ENCODE data around the gene RNF220.

Gene RNF220

GRCh38 chr1:44591381-44591780 is 186.3 kb downstream of the RNF220 start:
- DNase-seq = no peak

GRCh38 chr1:44592208-44593145 is 187.4 kb downstream of the RNF220 start:
- no peak for DNase-seq

- no peak for DNase-seq
Observed at GRCh38 chr1:44594353-44594752, 189.3 kb downstream of the RNF220 start.

- DNase-seq = peak; percentile 25 to 34
Observed at GRCh38 chr1:44594871-44595735, 190.0 kb downstream of the RNF220 start.

- DNase-seq = no peak
Observed at GRCh38 chr1:44596511-44596910, 191.5 kb downstream of the RNF220 start.

GRCh38 chr1:44598167-44598566 is 193.1 kb downstream of the RNF220 start:
- DNase-seq = no peak

GRCh38 chr1:44602634-44603628 is 197.9 kb downstream of the RNF220 start:
- DNase-seq = no peak

- no peak for DNase-seq
Observed at GRCh38 chr1:44603718-44604117, 198.7 kb downstream of the RNF220 start.

- DNase-seq = no peak
Observed at GRCh38 chr1:44604157-44604955, 199.3 kb downstream of the RNF220 start.

- DNase-seq = no peak
Observed at GRCh38 chr1:44605914-44606615, 201.0 kb downstream of the RNF220 start.

- no peak for DNase-seq
Observed at GRCh38 chr1:44606701-44607281, 201.7 kb downstream of the RNF220 start.

GRCh38 chr1:44608141-44608540 is 203.1 kb downstream of the RNF220 start:
- no peak for DNase-seq

- no peak for DNase-seq
Observed at GRCh38 chr1:44609412-44609767, 204.3 kb downstream of the RNF220 start.

GRCh38 chr1:44609768-44610526 is 204.9 kb downstream of the RNF220 start:
- no peak for DNase-seq

GRCh38 chr1:44610527-44611148 is 205.6 kb downstream of the RNF220 start:
- DNase-seq = no peak

- DNase-seq = no peak
Observed at GRCh38 chr1:44611419-44611818, 206.4 kb downstream of the RNF220 start.

- no peak for DNase-seq
Observed at GRCh38 chr1:44611866-44612265, 206.8 kb downstream of the RNF220 start.

GRCh38 chr1:44613941-44614340 is 208.9 kb downstream of the RNF220 start:
- no peak for DNase-seq

- no peak for DNase-seq
Observed at GRCh38 chr1:44616284-44616990, 211.4 kb downstream of the RNF220 start.

Data from AML-193 (cell line).